Measurements from ENCODE around the gene EIF2S2. TPM values are rescaled to one million over a fixed set of nuclear protein-coding genes. Genes with fewer than 3 reads are reported as not detected.
A peak's percentile ranks its signal among the peaks of the same experiment; 100 is the strongest.
"Not testable (repeated sequence)": the region's sequence is repeated elsewhere in the genome, so short reads cannot be mapped to it uniquely, and the experiment has no call there.

The EIF2S2 gene, protein sequence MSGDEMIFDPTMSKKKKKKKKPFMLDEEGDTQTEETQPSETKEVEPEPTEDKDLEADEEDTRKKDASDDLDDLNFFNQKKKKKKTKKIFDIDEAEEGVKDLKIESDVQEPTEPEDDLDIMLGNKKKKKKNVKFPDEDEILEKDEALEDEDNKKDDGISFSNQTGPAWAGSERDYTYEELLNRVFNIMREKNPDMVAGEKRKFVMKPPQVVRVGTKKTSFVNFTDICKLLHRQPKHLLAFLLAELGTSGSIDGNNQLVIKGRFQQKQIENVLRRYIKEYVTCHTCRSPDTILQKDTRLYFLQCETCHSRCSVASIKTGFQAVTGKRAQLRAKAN
- 10 to 100 TPM; 19.2 to 52.3 (median 24.9) TPM for total RNA-seq
- polyA plus RNA-seq: 10 to 100 TPM; 14.3 to 27.5 TPM

DNA sequence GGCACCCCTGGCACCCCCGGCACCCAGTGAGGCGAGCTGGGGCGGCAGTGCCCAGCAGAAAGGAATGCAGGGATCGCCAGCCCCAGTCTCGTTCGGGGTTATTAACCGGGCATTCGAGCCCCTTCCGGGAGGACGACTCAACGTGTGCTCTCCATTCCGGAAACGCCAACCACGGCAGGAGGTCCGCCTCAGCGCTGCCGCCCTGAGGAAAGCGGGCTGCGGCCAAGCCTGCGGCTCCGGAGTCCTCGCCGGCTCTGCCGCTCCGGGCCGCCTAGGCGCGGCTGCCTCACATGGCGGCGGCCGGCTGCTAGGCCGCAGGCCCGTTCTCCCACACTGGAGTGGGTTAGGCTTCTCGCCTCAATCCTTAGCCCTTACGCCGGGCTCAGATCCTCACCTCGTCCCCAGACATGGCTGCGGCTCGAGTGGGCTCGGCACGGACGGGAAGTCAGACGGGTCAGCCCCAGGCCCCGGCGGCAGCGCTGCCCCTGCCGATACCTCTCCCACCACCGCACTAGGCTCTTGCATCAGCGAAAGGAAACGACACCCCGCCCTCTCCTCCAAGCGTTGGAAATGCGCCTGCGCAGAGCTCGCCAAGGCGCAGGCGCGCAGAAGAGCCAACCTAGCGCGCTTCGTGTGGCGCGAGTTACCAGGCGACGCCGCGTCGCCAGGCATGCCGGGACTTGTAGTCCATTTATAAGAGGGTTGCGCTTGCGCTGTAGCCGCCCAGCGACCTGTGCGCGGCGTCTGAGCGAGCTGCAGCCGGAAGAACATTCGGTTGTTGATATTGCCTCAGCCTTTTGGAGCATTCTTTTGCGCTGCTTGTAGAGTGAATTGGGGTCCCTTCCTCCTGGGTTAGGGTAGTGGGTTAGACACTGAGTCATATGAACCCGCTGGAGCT, at the start of gene EIF2S2:
Gene EIF2S2, minus strand, starts transcription at position 542 of the 898 bp plus-strand sequence. Its CDS starts 133 bp downstream, at position 409.
- 0 to 1% methylated on average over 75 to 81 of the region's 81 CpGs for WGBS, 2 donors
- intact Hi-C loops (cut with DNase I): no loop called here
- peak; percentile 92 to 95 (median 93) for ATAC-seq
- Histone ChIP-seq H3K9me3 (no peaks in the 10 kb centered on the region), H3K27me3 (no peaks in the 10 kb centered on the region), H3K4me3 (peak within 1 kb of the TSS; percentile 79 to 98 (median 94)), H3K4me1 (peaks cover 11 to 30% (median 26%) of the 10 kb centered on the region in 3 donors), H3K27ac (peak within 1 kb of the TSS; percentile 91 to 98 (median 94)), H3K36me3 (no peaks in the 10 kb centered on the region)
- TF ChIP-seq, protein P1, sequence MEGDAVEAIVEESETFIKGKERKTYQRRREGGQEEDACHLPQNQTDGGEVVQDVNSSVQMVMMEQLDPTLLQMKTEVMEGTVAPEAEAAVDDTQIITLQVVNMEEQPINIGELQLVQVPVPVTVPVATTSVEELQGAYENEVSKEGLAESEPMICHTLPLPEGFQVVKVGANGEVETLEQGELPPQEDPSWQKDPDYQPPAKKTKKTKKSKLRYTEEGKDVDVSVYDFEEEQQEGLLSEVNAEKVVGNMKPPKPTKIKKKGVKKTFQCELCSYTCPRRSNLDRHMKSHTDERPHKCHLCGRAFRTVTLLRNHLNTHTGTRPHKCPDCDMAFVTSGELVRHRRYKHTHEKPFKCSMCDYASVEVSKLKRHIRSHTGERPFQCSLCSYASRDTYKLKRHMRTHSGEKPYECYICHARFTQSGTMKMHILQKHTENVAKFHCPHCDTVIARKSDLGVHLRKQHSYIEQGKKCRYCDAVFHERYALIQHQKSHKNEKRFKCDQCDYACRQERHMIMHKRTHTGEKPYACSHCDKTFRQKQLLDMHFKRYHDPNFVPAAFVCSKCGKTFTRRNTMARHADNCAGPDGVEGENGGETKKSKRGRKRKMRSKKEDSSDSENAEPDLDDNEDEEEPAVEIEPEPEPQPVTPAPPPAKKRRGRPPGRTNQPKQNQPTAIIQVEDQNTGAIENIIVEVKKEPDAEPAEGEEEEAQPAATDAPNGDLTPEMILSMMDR (IDR thresholded peaks at IDR 0.05): no peak
- FAIRE-seq: peak; percentile 75
- DNase-seq: peak; percentile 94 to 99 (median 96)

DNA sequence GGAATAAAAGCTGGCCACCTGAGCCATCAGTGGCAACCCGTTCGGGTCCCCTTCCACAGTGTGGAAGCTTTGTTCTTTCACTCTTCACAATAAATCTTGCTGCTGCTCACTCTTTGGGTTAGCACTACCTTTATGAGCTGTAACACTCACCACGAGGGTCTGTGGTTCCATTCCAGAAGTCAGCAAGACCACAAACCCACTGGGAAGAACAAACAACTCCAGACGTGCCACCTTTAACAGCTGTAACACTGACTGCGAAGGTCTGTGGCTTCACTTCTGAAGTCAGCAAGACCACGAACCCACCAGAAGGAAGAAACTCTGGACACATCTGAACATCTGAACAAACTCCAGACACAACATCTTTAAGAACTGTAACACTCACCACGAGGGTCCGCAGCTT, 45.7 kb upstream of the EIF2S2 start:
- H3K36me3 ChIP-seq; H3K27me3 ChIP-seq; H3K4me3 ChIP-seq; H3K4me1 ChIP-seq; DNase-seq; ATAC-seq; FAIRE-seq; intact Hi-C loops (cut with DNase I); H3K27ac ChIP-seq; H3K9me3 ChIP-seq: not testable (repeated sequence)
- WGBS, 2 donors: 71 to 82% methylated on average over 8 of the region's 8 CpGs

DNA sequence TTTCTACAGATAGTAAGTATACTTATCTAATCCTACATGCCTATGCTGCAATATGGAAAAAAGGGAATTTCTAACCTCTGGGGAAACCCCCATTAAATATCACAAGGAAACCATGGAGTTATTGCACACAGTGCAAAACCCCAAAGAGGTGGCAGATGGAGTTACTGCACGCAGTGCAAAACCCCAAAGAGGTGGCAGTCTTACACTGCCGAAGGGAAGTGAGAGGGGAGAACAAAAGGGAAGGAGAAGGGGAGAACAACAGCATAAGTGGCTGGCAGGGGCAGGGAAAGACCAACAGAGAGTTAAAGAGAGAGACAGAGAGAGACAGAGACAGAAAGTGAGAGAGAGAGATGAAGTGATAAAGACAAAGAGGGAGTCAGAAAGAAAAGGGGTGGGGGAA, 43.8 kb upstream of the EIF2S2 start:
- FAIRE-seq (no peak), ATAC-seq (no peak), DNase-seq (no peak)
- TF ChIP-seq, protein P1 (IDR thresholded peaks at IDR 0.05): no peak
- no peaks in the 10 kb centered on the region for H3K4me1 ChIP-seq
- no peaks in the 10 kb centered on the region for H3K27me3 ChIP-seq
- no peak overlapping the region for H3K27ac ChIP-seq
- 70 to 73% methylated on average over 2 of the region's 2 CpGs for WGBS, 2 donors
- H3K36me3 ChIP-seq: no peaks in the 10 kb centered on the region
- H3K4me3 ChIP-seq: no peak overlapping the region
- intact Hi-C loops (cut with DNase I): no loop called here
- H3K9me3 ChIP-seq: no peaks in the 10 kb centered on the region

DNA sequence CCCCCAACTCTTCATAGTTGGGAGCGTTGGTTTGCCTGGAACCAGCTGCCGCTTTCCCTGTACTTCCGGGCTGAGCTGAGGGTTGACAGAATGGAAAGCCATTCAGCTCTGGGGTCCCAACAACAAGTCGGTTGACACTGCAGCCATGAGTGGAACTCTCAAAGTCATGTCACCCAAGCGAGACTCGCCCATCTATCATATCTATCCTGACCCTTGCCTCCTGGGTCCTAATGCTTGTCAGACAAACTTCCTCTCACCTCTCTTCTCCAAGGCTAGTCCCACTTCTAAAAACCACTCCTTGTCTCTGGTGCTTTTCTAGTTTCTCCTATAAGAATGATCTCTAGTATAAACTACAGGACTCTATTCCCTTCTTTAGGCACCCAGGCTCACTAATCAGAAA, 41.1 kb upstream of the EIF2S2 start:
- 83 to 86% methylated on average over 6 of the region's 6 CpGs for WGBS, 2 donors
- H3K4me3 ChIP-seq; H3K4me1 ChIP-seq; intact Hi-C loops (cut with DNase I); H3K36me3 ChIP-seq; ATAC-seq; FAIRE-seq; DNase-seq; H3K27ac ChIP-seq; H3K27me3 ChIP-seq; H3K9me3 ChIP-seq: not testable (repeated sequence)

DNA sequence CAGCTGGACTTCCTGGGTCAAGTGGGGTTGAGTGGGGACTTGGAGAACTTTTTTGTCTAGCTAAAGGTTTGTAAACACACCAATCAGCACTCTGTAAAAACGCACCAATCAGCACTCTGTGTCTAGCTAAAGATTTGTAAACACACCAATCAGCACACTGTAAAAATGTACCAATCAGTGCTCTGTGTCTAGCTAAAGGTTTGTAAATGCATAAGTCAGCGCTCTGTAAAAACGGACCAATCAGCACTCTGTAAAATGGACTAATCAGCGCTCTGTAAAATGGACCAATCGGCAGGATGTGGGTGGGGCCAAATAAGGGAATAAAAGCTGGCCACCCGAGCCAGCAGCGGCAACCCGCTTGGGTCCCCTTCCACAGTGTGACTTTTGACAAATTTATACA, 40.0 kb upstream of the EIF2S2 start:
- H3K27ac ChIP-seq; DNase-seq; H3K4me3 ChIP-seq; intact Hi-C loops (cut with DNase I); ATAC-seq; H3K27me3 ChIP-seq; H3K4me1 ChIP-seq; FAIRE-seq; H3K9me3 ChIP-seq; H3K36me3 ChIP-seq: not testable (repeated sequence)
- WGBS, 2 donors: 86 to 93% methylated on average over 8 of the region's 8 CpGs

DNA sequence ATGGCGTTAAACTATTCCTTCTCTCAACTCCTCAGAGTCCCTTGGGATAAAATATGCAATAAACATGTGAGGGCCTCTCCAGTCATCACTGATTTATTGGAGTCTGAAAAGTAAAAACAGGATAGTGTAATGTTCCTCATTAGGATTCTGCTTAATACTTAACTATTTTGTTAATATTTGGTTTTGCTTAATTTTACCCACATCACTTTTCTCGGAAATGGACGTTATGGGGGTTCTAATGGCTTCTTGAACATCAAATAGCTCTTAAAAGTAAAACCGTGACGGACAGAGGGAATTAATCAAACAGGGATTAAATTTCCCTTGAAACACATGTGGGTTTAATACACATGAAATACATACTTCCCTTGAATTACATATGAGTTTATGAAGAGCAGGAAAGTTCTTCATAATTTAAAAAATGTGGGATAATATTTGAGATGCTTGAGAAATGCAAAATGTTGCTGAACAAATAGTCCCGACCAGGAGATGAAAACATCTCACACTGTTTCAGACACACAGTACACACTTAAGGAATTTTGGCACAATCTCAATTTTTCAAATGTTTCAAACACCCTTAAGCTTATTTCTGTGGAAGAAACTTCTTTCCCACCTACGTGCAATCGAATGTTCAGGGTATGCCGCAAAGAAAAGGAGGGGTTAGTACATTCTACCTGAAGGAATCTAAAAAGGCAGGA, 38.4 kb upstream of the EIF2S2 start:
- 66 to 74% methylated on average over 9 of the region's 9 CpGs for WGBS, 2 donors
- Histone ChIP-seq H3K4me3 (no peak overlapping the region), H3K27ac (no peak overlapping the region), H3K9me3 (no peaks in the 10 kb centered on the region), H3K4me1 (no peaks in the 10 kb centered on the region), H3K27me3 (no peaks in the 10 kb centered on the region), H3K36me3 (no peaks in the 10 kb centered on the region)
- TF ChIP-seq, protein P1 (IDR thresholded peaks at IDR 0.05): no peak
- intact Hi-C loops (cut with DNase I): no loop called here
- FAIRE-seq: no peak
- no peak for DNase-seq
- no peak for ATAC-seq

Data from pancreas (tissue), 10 donors.